Activated naive CD8-positive, alpha-beta T cell treated with anti-CD3 and anti-CD28 coated beads, Interleukin-2, amount 10 ng/mL, durations not matched to agents 7 days and 5 days (primary cell): ENCODE measurements around the gene C9orf50. TPM values are rescaled to one million over a fixed set of nuclear protein-coding genes. Genes with fewer than 3 reads are reported as not detected.

Experiments used
- ATAC-seq: fragments of 150-1000 bp; cut with Tn5 transposase; one replicate; pipeline ENCODE4 v1.10.0; 2021; ENCODE audit warnings: low read depth, moderate library complexity
- POLR2A ChIA-PET: fragments of 350-600 bp; sonication (Branson Sonifier 250); formaldehyde crosslinking; loops from one replicate; lab custom pipeline; 2021; ENCODE audit warnings: antibody characterized with exemption; lab: Charles Lee
- DNase-seq: peaks from one replicate; pipeline ENCODE4 v3.0.0; 2021
- H3K27ac Mint-ChIP-seq: one replicate; pipeline ENCODE4 v1.8.0; 2022; ENCODE audit warnings: mild to moderate bottlenecking, mixed read lengths
- H3K27me3 Mint-ChIP-seq: one replicate; pipeline ENCODE4 v1.8.0; 2022; ENCODE audit warnings: mild to moderate bottlenecking, moderate library complexity, mixed read lengths
- H3K36me3 Mint-ChIP-seq: one replicate; pipeline ENCODE4 v1.8.0; 2021; ENCODE audit warnings: mild to moderate bottlenecking, mixed read lengths
- H3K4me1 Mint-ChIP-seq: one replicate; pipeline ENCODE4 v1.8.0; 2021; ENCODE audit warnings: mixed read lengths
- H3K4me3 Mint-ChIP-seq: one replicate; pipeline ENCODE4 v1.8.0; 2022; ENCODE audit warnings: mild to moderate bottlenecking, moderate library complexity, mixed read lengths
- H3K9me3 Mint-ChIP-seq: one replicate; pipeline ENCODE4 v1.8.0; 2021; ENCODE audit warnings: mixed read lengths
- total RNA-seq, 2 experiments: library from RNA; stranded (reverse); gene quantifications; one replicate each; pipeline ENCODE4 v1.2.3, GENCODE V29; 2021

C9orf50 gene
- total RNA-seq, 2 experiments from 2014 or later, result not detected

DNA sequence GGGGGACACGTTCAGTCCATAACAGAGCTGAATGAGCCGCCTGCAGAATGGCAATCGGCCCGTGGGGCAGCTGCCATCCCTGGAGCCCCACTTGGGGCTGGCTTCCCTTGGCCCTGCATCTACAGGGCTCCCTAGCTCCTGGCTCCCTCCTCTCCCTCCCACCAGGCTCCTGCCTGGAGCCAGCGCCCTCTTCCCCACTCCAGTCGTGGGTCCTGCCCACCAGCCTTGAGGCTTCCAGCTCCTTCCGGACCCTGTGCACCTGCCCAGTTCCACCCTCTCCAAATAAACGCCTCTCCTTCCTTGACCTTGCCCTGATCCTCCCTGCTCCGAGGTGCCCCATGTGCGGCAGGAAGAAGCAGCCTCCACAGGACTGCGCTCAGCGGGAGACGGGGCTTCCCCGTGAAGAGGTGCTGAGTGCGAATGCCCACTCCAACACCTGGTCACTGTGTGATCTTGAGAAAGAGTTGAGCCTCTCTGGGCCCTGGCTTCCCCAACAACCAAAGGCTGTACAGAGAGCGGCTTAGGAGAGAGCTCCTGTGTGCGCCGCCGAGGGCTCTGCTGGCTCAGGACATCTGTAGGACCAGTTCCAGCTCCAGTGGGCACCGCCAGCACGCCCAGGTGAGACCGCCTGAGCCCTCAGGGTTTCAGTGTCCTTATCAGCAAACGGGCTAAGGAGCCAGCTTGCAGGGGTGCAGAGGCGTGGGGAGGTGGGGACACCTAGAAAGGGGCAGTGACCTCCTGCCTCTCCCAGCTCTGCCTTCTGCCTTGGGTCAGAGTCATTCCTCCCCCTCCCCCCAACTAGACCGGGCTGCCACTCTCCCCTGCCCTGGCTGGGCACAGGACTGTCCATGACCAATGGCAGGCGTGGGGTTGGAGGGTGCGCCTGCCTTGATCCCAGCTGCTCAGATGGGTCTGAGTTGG lies 12.1 kb downstream of the C9orf50 start:
- ATAC-seq (no peak), DNase-seq (peak; percentile 39)
- H3K4me1 Mint-ChIP-seq, result peaks cover 33% of the 10 kb centered on the region
- H3K27ac Mint-ChIP-seq, result peak overlapping the region; percentile 60
- H3K36me3 Mint-ChIP-seq, result no peaks in the 10 kb centered on the region
- H3K9me3 Mint-ChIP-seq, result no peaks in the 10 kb centered on the region
- POLR2A ChIA-PET, result interaction anchor here (0.6 to 1.7 kb wide), 9 partner anchors 8 to 469 kb away, joined by 3 to 7 read pairs (median 3); partner anchors contain the start of genes IER5L and NTMT1
- H3K27me3 Mint-ChIP-seq, result peaks cover 2% of the 10 kb centered on the region
- no peak overlapping the region for H3K4me3 Mint-ChIP-seq

GRCh38 chr9:129607027-129607387 lies 13.9 kb downstream of the C9orf50 start:
- Mint-ChIP-seq H3K4me1 (peaks cover 45% of the 10 kb centered on the region), H3K36me3 (no peaks in the 10 kb centered on the region), H3K9me3 (no peaks in the 10 kb centered on the region), H3K4me3 (peak overlapping the region; percentile 39), H3K27me3 (peaks cover 2% of the 10 kb centered on the region), H3K27ac (peak overlapping the region; percentile 92)
- no peak for ATAC-seq
- POLR2A ChIA-PET, result interaction anchor here (0.6 to 2.7 kb wide), 8 partner anchors 10 to 469 kb away, joined by 3 to 11 read pairs (median 4); partner anchors contain the start of gene IER5L
- DNase-seq, result no peak

- POLR2A ChIA-PET, result interaction anchor here (0.6 to 2.7 kb wide), 11 partner anchors 10 to 468 kb away, joined by 3 to 11 read pairs (median 5); partner anchors contain the start of gene IER5L
- Mint-ChIP-seq H3K4me1 (peaks cover 45% of the 10 kb centered on the region), H3K27ac (peak overlapping the region; percentile 92), H3K4me3 (no peak overlapping the region), H3K9me3 (no peaks in the 10 kb centered on the region), H3K27me3 (peaks cover 2% of the 10 kb centered on the region), H3K36me3 (no peaks in the 10 kb centered on the region)
- DNase-seq (no peak), ATAC-seq (no peak)
Measured at GRCh38 chr9:129606161-129607026, 14.5 kb downstream of the C9orf50 start.

- DNase-seq, result no peak
- peak overlapping the region; percentile 35 for H3K4me3 Mint-ChIP-seq
- H3K36me3 Mint-ChIP-seq, result no peaks in the 10 kb centered on the region
- H3K9me3 Mint-ChIP-seq, result no peaks in the 10 kb centered on the region
- peaks cover under 1% of the 10 kb centered on the region for H3K27me3 Mint-ChIP-seq
- POLR2A ChIA-PET, result interaction anchor here (0.5 to 0.7 kb wide), 2 partner anchors 146 to 1463 kb away, joined by 3 to 6 read pairs; no protein-coding TSS in a partner anchor
- peak overlapping the region; percentile 57 for H3K27ac Mint-ChIP-seq
- no peak for ATAC-seq
- H3K4me1 Mint-ChIP-seq, result peaks cover 40% of the 10 kb centered on the region
Measured at GRCh38 chr9:129604766-129605163, 16.1 kb downstream of the C9orf50 start.

DNA sequence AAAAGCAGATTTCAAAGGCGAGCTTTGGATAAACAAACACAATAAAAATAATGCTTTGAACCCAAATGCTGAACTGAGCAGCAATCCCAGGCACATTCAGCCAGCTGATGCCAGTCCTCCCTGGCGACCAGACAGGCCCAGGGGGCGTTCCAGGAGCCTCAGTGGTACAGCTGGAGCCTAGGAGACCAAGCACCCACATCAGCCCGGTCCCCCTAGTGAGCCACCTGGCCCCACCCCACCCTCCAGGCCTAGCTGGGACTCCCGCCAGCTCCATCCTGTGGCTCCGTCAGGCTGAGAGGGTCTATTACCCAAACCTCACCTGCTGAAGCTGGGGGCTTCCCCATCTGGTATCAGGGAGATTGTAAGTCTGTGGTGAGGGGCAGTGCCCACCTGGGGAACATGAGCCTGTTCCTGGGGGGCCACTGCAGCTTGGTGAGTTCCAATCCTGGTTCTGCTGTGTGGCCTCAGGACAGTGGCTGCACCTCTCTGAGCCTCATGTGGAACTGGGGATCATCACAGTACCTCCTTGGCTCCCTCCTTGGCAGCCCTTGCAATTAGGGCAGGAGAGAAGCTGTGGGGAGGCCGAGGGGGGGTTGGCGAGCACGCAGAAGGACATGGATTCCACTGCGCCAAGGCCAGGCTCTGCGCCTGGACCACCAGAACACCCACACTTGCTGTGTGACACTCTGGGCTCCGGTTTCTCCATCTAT lies 16.7 kb downstream of the C9orf50 start:
- POLR2A ChIA-PET, result interaction anchor here (0.5 to 0.9 kb wide), 3 partner anchors 146 to 1462 kb away, joined by 3 to 6 read pairs (median 3); partner anchors contain the start of gene IER5L
- H3K27me3 Mint-ChIP-seq, result no peaks in the 10 kb centered on the region
- peaks cover 2% of the 10 kb centered on the region for H3K36me3 Mint-ChIP-seq
- H3K27ac Mint-ChIP-seq, result peak overlapping the region; percentile 57
- no peaks in the 10 kb centered on the region for H3K9me3 Mint-ChIP-seq
- H3K4me3 Mint-ChIP-seq, result peak overlapping the region; percentile 35
- no peak for ATAC-seq
- H3K4me1 Mint-ChIP-seq, result peaks cover 38% of the 10 kb centered on the region
- no peak for DNase-seq

- Mint-ChIP-seq H3K4me1 (peaks cover 44% of the 10 kb centered on the region), H3K27me3 (no peaks in the 10 kb centered on the region), H3K27ac (peak overlapping the region; percentile 54), H3K9me3 (no peaks in the 10 kb centered on the region), H3K36me3 (peaks cover 2% of the 10 kb centered on the region), H3K4me3 (no peak overlapping the region)
- POLR2A ChIA-PET, result no interaction called here
- DNase-seq, result no peak
- ATAC-seq, result peak; percentile 22
Measured at GRCh38 chr9:129602598-129603415, 18.1 kb downstream of the C9orf50 start.

DNA sequence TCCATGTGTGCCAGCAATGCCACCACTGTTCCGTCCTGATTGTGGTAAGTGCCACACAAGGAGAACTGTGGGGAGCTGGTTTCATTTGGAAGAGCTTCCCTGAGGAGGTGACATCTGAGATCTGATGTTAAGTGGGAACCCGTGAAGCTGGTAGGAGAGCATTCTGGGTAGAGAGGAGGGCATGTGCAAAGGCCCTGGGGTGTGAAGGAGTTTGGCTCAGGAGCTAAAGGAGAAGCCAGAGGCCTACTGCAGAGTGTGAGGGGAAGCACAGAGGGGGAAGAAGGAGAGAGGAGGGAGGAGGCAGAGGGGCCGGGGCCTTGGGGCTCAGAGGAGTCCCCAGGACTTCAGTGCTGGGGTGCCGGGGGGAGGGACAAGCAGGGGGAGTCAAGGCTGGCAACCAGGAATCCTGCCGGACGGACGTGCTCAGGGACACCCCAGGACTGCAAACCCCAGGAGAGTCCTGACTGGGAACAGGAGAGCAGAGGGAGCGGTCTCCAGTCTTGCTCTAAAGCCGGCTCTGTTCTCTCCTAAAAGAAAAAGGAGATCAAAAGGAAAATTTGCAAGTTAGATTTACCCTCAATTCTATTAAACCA lies 19.7 kb downstream of the C9orf50 start:
- H3K4me1 Mint-ChIP-seq, result peaks cover 35% of the 10 kb centered on the region
- POLR2A ChIA-PET, result no interaction called here
- H3K4me3 Mint-ChIP-seq, result no peak overlapping the region
- H3K27me3 Mint-ChIP-seq, result no peaks in the 10 kb centered on the region
- H3K9me3 Mint-ChIP-seq, result no peaks in the 10 kb centered on the region
- ATAC-seq, result no peak
- no peak for DNase-seq
- no peak overlapping the region for H3K27ac Mint-ChIP-seq
- peaks cover 2% of the 10 kb centered on the region for H3K36me3 Mint-ChIP-seq

GRCh38 chr9:129598089-129598596 lies 22.8 kb downstream of the C9orf50 start:
- Mint-ChIP-seq H3K27me3 (peaks cover 10% of the 10 kb centered on the region), H3K36me3 (peaks cover 2% of the 10 kb centered on the region)
- POLR2A ChIA-PET, result interaction anchor here (1.0 to 2.5 kb wide), 3 partner anchors 8 to 457 kb away, joined by 3 to 11 read pairs (median 11); partner anchors contain the start of gene NTMT1

DNA sequence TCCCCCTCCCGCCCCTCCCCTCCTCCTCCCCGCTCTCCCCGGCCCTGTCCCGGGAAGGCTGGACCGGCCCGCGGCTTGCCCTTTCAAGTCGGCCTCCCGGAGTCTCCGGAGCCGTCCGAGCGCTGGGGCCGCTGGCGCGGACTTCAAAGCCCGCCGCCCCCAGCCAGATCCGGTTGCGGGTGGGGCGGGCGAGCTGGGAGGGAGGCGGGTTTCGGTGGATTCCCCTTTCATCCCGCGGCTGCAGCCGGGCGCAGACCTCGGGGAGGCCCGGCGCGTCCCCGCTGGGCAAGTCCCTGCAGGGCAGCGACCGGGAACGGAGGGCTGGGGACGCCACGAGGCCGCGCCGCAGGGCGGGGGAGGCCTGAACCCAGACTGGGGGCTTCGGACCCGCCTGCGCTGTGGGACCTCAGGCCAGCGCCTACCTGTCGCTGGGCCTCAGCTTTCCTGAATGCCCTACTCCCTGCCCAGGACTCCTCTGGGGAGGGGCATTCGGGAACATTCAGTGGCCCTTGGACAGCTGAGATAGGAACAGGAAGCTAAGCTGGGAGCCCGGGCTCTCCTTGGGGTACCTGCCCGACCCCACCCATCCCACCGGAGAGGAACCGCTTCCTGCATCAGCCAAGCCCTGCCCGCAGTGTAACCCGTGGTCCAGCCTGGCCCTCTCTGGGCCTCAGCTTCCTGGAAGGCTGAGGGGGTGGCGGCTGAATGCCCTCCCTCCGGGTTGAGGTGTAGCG lies 23.4 kb downstream of the C9orf50 start:
- H3K27ac Mint-ChIP-seq, result peak overlapping the region; percentile 80
- POLR2A ChIA-PET, result interaction anchor here (0.8 to 2.9 kb wide), 8 partner anchors 9 to 457 kb away, joined by 3 to 14 read pairs (median 8); partner anchors contain the start of gene NTMT1
- H3K4me3 Mint-ChIP-seq, result peak overlapping the region; percentile 67
- H3K36me3 Mint-ChIP-seq, result peaks cover 2% of the 10 kb centered on the region
- peaks cover 10% of the 10 kb centered on the region for H3K27me3 Mint-ChIP-seq
- no peaks in the 10 kb centered on the region for H3K9me3 Mint-ChIP-seq
- peaks cover 32% of the 10 kb centered on the region for H3K4me1 Mint-ChIP-seq
- ATAC-seq (peak; percentile 67), DNase-seq (peak; percentile 68)

More at GRCh38 chr9:129598089-129598596, 22.8 kb downstream of the C9orf50 start:
- H3K4me1 Mint-ChIP-seq, result peaks cover 37% of the 10 kb centered on the region
- H3K27ac Mint-ChIP-seq, result peak overlapping the region; percentile 80
- no peaks in the 10 kb centered on the region for H3K9me3 Mint-ChIP-seq
- DNase-seq, result no peak
- H3K4me3 Mint-ChIP-seq, result peak overlapping the region; percentile 67
- ATAC-seq, result peak; percentile 55

DNA sequence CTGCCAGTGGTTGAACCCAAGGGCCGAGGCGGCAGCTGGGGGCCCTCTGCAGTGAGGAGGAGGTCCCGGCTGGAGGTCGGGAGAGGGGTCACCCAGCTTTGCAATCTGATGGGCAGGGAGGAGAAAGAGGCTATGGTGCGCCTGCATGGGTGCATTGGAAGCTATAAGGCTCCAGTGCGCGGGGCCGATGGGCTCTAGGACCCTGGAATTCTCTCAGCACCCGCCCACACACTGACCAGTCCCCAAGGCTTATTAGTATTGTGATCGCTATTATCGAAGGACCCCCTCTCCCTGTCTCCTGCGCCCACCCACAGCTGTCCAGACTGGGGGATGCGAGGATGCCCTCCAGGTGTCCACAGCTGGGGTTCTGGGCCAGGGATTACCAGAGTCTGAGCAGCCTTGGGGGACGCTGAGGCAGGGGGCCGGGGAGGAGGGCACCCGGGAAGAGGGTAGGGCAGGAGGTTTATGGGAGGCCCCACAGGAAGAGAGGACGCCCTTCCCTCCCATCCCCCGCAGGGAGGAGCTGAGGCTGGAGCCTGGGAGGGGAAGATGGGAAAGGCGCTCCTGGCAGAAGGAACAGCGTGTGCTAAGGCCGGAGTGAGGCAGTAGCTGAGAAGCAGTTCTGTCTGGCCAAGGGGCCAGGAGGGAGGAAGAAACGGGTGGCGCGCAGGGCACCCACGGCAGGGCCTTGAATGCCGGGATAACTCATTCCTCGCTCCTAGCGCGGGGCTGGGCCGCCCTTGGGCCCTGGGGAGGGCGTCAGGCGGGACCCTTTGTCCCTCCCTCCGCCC lies 24.2 kb downstream of the C9orf50 start:
- H3K4me1 Mint-ChIP-seq, result peaks cover 29% of the 10 kb centered on the region
- peak overlapping the region; percentile 16 for H3K4me3 Mint-ChIP-seq
- peak overlapping the region; percentile 17 for H3K27ac Mint-ChIP-seq
- peak; percentile 7 for ATAC-seq
- POLR2A ChIA-PET, result interaction anchor here (0.8 to 2.9 kb wide), 7 partner anchors 10 to 221 kb away, joined by 3 to 14 read pairs (median 9); partner anchors contain the start of gene NTMT1
- H3K27me3 Mint-ChIP-seq, result peaks cover 10% of the 10 kb centered on the region
- DNase-seq, result no peak
- H3K9me3 Mint-ChIP-seq, result no peaks in the 10 kb centered on the region
- H3K36me3 Mint-ChIP-seq, result peaks cover 2% of the 10 kb centered on the region
